IMR-90 (cell line): ENCODE data around the gene DERL3. TPM values are rescaled to one million over a fixed set of nuclear protein-coding genes. Genes with fewer than 3 reads are reported as not detected.

Source experiments
- ATAC-seq: fragments of 200-7000 bp; cut with Tn5 transposase; 2 replicates; pipeline ENCODE4 v1.9.1; 2020; ENCODE audit warnings: low read depth, mild to moderate bottlenecking, moderate library complexity
- BruUV-seq: library from RNA; stranded (reverse); fragments of 400-500 nt; replicated peaks from 2 replicates; lab custom pipeline; 2021; lab: Mats Ljungman, UMichigan
- CTCF ChIA-PET: fragments of 300-600 bp; formaldehyde crosslinking; extraction: SDS; loops from one replicate; lab custom pipeline; 2021; ENCODE audit warnings: antibody characterized with exemption; lab: Yijun Ruan, JAX
- POLR2A ChIA-PET: fragments of 300-600 bp; sonication (Branson Sonifier 250); formaldehyde crosslinking; loops from one replicate; lab custom pipeline; 2022; ENCODE audit warnings: antibody characterized with exemption; ENCODE audit not compliant: unreplicated experiment; lab: Charles Lee
- DNase-seq: peaks from one replicate; pipeline ENCODE4 v3.0.0; 2013
- H2AFZ ChIP-seq: replicated peaks from 2 replicates; pipeline ENCODE3; 2013; ENCODE audit warnings: low read length, mild to moderate bottlenecking; ENCODE audit not compliant: poor library complexity
- H2AK5ac ChIP-seq: 2 replicates; pipeline ENCODE4 v1.6.1; 2013; ENCODE audit warnings: low read depth, low read length, inconsistent platforms
- H2AK9ac ChIP-seq: replicated peaks from 2 replicates; pipeline ENCODE3; 2013; ENCODE audit warnings: mild to moderate bottlenecking, low read depth, low read length, moderate library complexity; ENCODE audit not compliant: poor library complexity
- H2BK120ac ChIP-seq: 2 replicates; pipeline ENCODE4 v1.6.1; 2013; ENCODE audit warnings: low read depth, low read length, inconsistent platforms
- H2BK15ac ChIP-seq: 3 replicates; pipeline ENCODE4 v1.6.1; 2013; ENCODE audit warnings: low read depth, low read length, inconsistent platforms
- H2BK20ac ChIP-seq: 2 replicates; pipeline ENCODE4 v1.6.1; 2013; ENCODE audit warnings: low read depth, mild to moderate bottlenecking, inconsistent platforms, low read length, moderate library complexity
- H2BK5ac ChIP-seq: 2 replicates; pipeline ENCODE4 v1.6.1; 2013; ENCODE audit warnings: mild to moderate bottlenecking, low read depth, low read length, inconsistent platforms; ENCODE audit not compliant: poor library complexity, severe bottlenecking
- H3K14ac ChIP-seq: replicated peaks from 2 replicates; pipeline ENCODE4 v1.6.1; 2013; ENCODE audit warnings: low read depth, low read length, inconsistent platforms
- H3K18ac ChIP-seq: 2 replicates; pipeline ENCODE4 v1.6.1; 2013; ENCODE audit warnings: low read depth, low read length, control low read depth
- H3K23ac ChIP-seq: 2 replicates; pipeline ENCODE4 v1.6.1; 2013; ENCODE audit warnings: low read depth, low read length, inconsistent platforms
- H3K27ac ChIP-seq: 2 replicates; pipeline ENCODE4 v1.5.1; 2013; ENCODE audit warnings: mild to moderate bottlenecking, control low read depth, low read length; ENCODE audit not compliant: insufficient read depth
- H3K27me3 ChIP-seq: 2 replicates; pipeline ENCODE4 v1.6.1; 2013; ENCODE audit warnings: low read length; ENCODE audit not compliant: control insufficient read depth, insufficient read depth
- H3K36me3 ChIP-seq: 2 replicates; pipeline ENCODE4 v1.6.1; 2013; ENCODE audit warnings: low read length, mixed read lengths; ENCODE audit not compliant: control insufficient read depth, insufficient read depth
- H3K4ac ChIP-seq: 2 replicates; pipeline ENCODE4 v1.6.1; 2013; ENCODE audit warnings: low read depth, low read length, inconsistent platforms
- H3K4me1 ChIP-seq: 2 replicates; pipeline ENCODE4 v1.6.1; 2013; ENCODE audit warnings: low read length, mixed read lengths; ENCODE audit not compliant: control insufficient read depth, insufficient read depth
- H3K4me2 ChIP-seq: 2 replicates; pipeline ENCODE4 v1.6.1; 2013; ENCODE audit warnings: low read depth, mild to moderate bottlenecking, control low read depth, low read length, moderate library complexity
- H3K4me3 ChIP-seq: 2 replicates; pipeline ENCODE4 v1.5.1; 2013; ENCODE audit warnings: low read depth, mild to moderate bottlenecking, control low read depth, low read length, moderate library complexity; ENCODE audit not compliant: insufficient read depth
- H3K56ac ChIP-seq: 2 replicates; pipeline ENCODE4 v1.6.1; 2013; ENCODE audit warnings: low read length, inconsistent platforms; ENCODE audit not compliant: insufficient read depth; ENCODE audit errors: extremely low read depth
- H3K79me1 ChIP-seq, 2 experiments: 2 replicates each; pipeline ENCODE4 v1.6.1; 2013; ENCODE audit warnings: low read length in 2 of 2, inconsistent platforms in 1 of 2, low read depth in 1 of 2
- H3K9ac ChIP-seq: 2 replicates; pipeline ENCODE4 v1.6.1; 2013; ENCODE audit warnings: low read depth, low read length, control low read depth
- H3K9me1 ChIP-seq: 2 replicates; pipeline ENCODE4 v1.6.1; 2013; ENCODE audit warnings: low read length, inconsistent platforms; ENCODE audit not compliant: insufficient read depth
- H3K9me3 ChIP-seq: 2 replicates; pipeline ENCODE4 v1.6.1; 2013; ENCODE audit warnings: low read length; ENCODE audit not compliant: control insufficient read depth, insufficient read depth
- H4K20me1 ChIP-seq: 2 replicates; pipeline ENCODE4 v1.6.1; 2013; ENCODE audit warnings: low read length, inconsistent platforms; ENCODE audit not compliant: insufficient read depth
- H4K5ac ChIP-seq: 2 replicates; pipeline ENCODE4 v1.6.1; 2013; ENCODE audit warnings: mild to moderate bottlenecking, low read depth, low read length, control low read depth
- H4K8ac ChIP-seq, 2 experiments: 2 replicates each; pipeline ENCODE4 v1.6.1; 2013; ENCODE audit warnings: low read depth in 2 of 2, low read length in 2 of 2, control low read depth in 1 of 2, inconsistent platforms in 1 of 2
- H4K91ac ChIP-seq: 2 replicates; pipeline ENCODE4 v1.6.1; 2013; ENCODE audit warnings: low read depth, low read length, inconsistent platforms; ENCODE audit not compliant: insufficient read depth
- POLR2A ChIP-seq: IDR thresholded peaks from 2 replicates; pipeline ENCODE4 v1.6.1; 2012; ENCODE audit warnings: mild to moderate bottlenecking, low read depth, low read length
- WGBS, 2 experiments: methylation state at CpG; one replicate each; pipeline versions ENCODE4 v1.1.5 to v1.1.7; 2013; ENCODE audit warnings: missing lambda C conversion rate in 2 of 2; ENCODE audit not compliant: insufficient read length in 1 of 2; ENCODE audit errors: extremely low coverage in 2 of 2; 5-methylcytosine and 5-hydroxymethylcytosine counted together
- dilution Hi-C: fragments of 300-500 bp; cut with HindIII; formaldehyde crosslinking; loops from one replicate; pipeline ENCODE4 v1.14.3; 2018; ENCODE audit warnings: low sequenced_read_pairs; ENCODE audit not compliant: unreplicated experiment
- in situ Hi-C: fragments of 300-500 bp; cut with MboI; formaldehyde crosslinking; loops from 3 replicates; pipeline ENCODE4 v1.14.3; 2019; ENCODE audit warnings: low sequenced_read_pairs, inconsistent platforms, mixed read lengths
- intact Hi-C: fragments of 100-400 bp; cut with micrococcal nuclease; formaldehyde crosslinking; loops from 2 replicates; pipeline ENCODE4 v1.10.0; 2022
- polyA plus RNA-seq, 3 experiments: library from polyadenylated mRNA; depleted of rRNA; stranded (reverse); fragments of >200 nt; gene quantifications; 2 replicates each; pipeline ENCODE4 v1.2.3, GENCODE V29; 2012; ENCODE audit warnings: low replicate concordance in 1 of 3
- total RNA-seq: library from RNA; depleted of rRNA; stranded (reverse); fragments of >200 nt; gene quantifications from 2 replicates; pipeline ENCODE4 v1.2.3, GENCODE V29; 2012
- TF ChIP-seq, protein P1 (sequence below): fragments of 150-350 bp; IDR thresholded peaks from 2 replicates; pipeline ENCODE4 v1.6.1; 2016; ENCODE audit warnings: low read depth, mild to moderate bottlenecking, low read length, moderate library complexity, borderline replicate concordance

Gene DERL3
- total and polyA plus RNA-seq, 2 of the 4 experiments (the other 2 are of a cell fraction), result 0.18 to 0.62 TPM

GRCh38 chr22:23836692-23837495 lies 1.9 kb downstream of the DERL3 start:
- in situ Hi-C loops (no loop called here), intact Hi-C loops (no loop called here), dilution Hi-C loops (no loop called here)
- Histone ChIP-seq H3K4me1 (peaks cover 2% of the 10 kb centered on the region), H3K4ac (no peak overlapping the region), H2BK20ac (no peak overlapping the region), H4K8ac (no peak overlapping the region), H2AK5ac (no peak overlapping the region), H3K18ac (no peak overlapping the region), H2BK120ac (no peak overlapping the region), H2AK9ac (no peak overlapping the region), H3K23ac (no peak overlapping the region), H3K14ac (no peak overlapping the region), H3K9ac (no peak overlapping the region), H4K20me1 (peaks cover 22% of the 10 kb centered on the region), H2AFZ (no peak overlapping the region), H3K9me1 (no peaks in the 10 kb centered on the region), H3K79me1 (peaks cover 0 to 20% of the 10 kb centered on the region in 2 experiments; a peak in 2 of 4 replicates), H4K5ac (no peak overlapping the region), H3K4me3 (no peak overlapping the region), H3K27ac (no peak overlapping the region), H4K91ac (no peak overlapping the region), H3K36me3 (peaks cover 37% of the 10 kb centered on the region), H3K9me3 (no peaks in the 10 kb centered on the region), H3K4me2 (no peak overlapping the region), H3K27me3 (no peaks in the 10 kb centered on the region; the same call in 1 of the 2 replicates), H2BK15ac (no peak overlapping the region), H3K56ac (no peak overlapping the region), H2BK5ac (no peak overlapping the region)
- POLR2A ChIA-PET, result no interaction called here
- ATAC-seq (no peak), DNase-seq (no peak)
- WGBS, 2 experiments, result 82% methylated on average over 5 of the region's 12 CpGs; no CpG with 5 or more reads in 1 of the 2 experiments
- CTCF ChIA-PET, result no interaction called here
- TF ChIP-seq, protein P1, sequence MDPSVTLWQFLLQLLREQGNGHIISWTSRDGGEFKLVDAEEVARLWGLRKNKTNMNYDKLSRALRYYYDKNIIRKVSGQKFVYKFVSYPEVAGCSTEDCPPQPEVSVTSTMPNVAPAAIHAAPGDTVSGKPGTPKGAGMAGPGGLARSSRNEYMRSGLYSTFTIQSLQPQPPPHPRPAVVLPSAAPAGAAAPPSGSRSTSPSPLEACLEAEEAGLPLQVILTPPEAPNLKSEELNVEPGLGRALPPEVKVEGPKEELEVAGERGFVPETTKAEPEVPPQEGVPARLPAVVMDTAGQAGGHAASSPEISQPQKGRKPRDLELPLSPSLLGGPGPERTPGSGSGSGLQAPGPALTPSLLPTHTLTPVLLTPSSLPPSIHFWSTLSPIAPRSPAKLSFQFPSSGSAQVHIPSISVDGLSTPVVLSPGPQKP, result no peak
- TF ChIP-seq POLR2A, result no peak
- no TSS peak for BruUV-seq
